ENCODE measurements around the gene PLEKHA7. TPM values are rescaled to one million over a fixed set of nuclear protein-coding genes. Genes with fewer than 3 reads are reported as not detected.

The PLEKHA7 gene
- total and polyA plus RNA-seq, 2 of the 4 experiments (the other 2 are of a cell fraction), result 0.12 TPM; not detected in 1

DNA sequence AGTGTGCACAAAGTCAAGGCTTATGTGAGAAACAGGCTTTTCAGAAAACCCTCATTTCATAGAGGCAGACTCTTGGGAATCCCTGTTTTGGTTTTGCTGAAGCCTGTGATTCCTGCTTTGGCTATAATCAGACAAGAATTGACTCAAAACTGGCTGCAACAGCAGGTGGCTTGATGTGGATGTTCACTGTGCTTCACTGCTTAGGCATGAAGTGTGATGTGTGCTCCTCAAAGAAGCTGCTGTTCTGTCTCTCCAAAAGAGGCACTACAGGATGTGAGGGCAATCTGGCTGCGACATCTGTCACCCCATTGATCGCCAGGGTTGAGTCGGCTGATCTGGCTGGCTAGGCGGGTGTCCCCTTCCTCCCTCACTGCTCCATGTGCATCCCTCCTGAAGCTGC, 172.2 kb downstream of the PLEKHA7 start:
- Histone ChIP-seq H4K91ac (ENCODE audit: insufficient read depth, low read depth, low read length) (no peak overlapping the region), H3K4me1 (ENCODE audit: control insufficient read depth, insufficient read depth, low read length) (no peaks in the 10 kb centered on the region), H4K5ac (ENCODE audit: low read depth, low read length) (no peak overlapping the region), H3K36me3 (ENCODE audit: control insufficient read depth, insufficient read depth, low read length) (no peaks in the 10 kb centered on the region), H3K4ac (ENCODE audit: low read depth, low read length) (no peak overlapping the region), H4K8ac (ENCODE audit: low read depth in 2 of 2, low read length in 2 of 2) (no peak overlapping the region), H2BK120ac (ENCODE audit: low read depth, low read length) (no peak overlapping the region), H2BK5ac (ENCODE audit: low read depth, low read length, poor library complexity, severe bottlenecking) (no peak overlapping the region), H4K20me1 (ENCODE audit: insufficient read depth, low read length) (no peaks in the 10 kb centered on the region), H3K18ac (ENCODE audit: low read depth, low read length) (no peak overlapping the region), H3K9ac (ENCODE audit: low read depth, low read length) (no peak overlapping the region), H2AFZ (replicated peaks; ENCODE audit: low read length, poor library complexity) (no peak overlapping the region), H2AK5ac (ENCODE audit: low read depth, low read length) (no peak overlapping the region), H2AK9ac (replicated peaks; ENCODE audit: low read depth, low read length, poor library complexity) (no peak overlapping the region), H3K56ac (ENCODE audit: extremely low read depth, insufficient read depth, low read length) (no peak overlapping the region), H2BK20ac (ENCODE audit: low read depth, low read length) (no peak overlapping the region), H3K9me3 (ENCODE audit: control insufficient read depth, insufficient read depth, low read length) (no peaks in the 10 kb centered on the region), H3K27ac (ENCODE audit: insufficient read depth, low read length) (no peak overlapping the region), H3K9me1 (ENCODE audit: insufficient read depth, low read length) (no peaks in the 10 kb centered on the region), H3K79me1 (ENCODE audit: low read depth in 1 of 2, low read length in 2 of 2) (no peaks in the 10 kb centered on the region), H3K23ac (ENCODE audit: low read depth, low read length) (no peak overlapping the region), H3K27me3 (ENCODE audit: control insufficient read depth, insufficient read depth, low read length) (peaks cover 4% of the 10 kb centered on the region; the same call in 1 of the 2 replicates), H2BK15ac (ENCODE audit: low read depth, low read length) (no peak overlapping the region), H3K14ac (replicated peaks; ENCODE audit: low read depth, low read length) (no peak overlapping the region), H3K4me2 (ENCODE audit: low read depth, low read length) (no peak overlapping the region), H3K4me3 (ENCODE audit: insufficient read depth, low read depth, low read length) (no peak overlapping the region)
- TF ChIP-seq CHD1 (IDR thresholded peaks at IDR 0.05; ENCODE audit: low read depth, low read length) (no peak), RCOR1 (IDR thresholded peaks at IDR 0.05; ENCODE audit: insufficient replicate concordance, low read length) (no peak), MAFK (IDR thresholded peaks at IDR 0.05; ENCODE audit: low read depth, low read length) (no peak), MXI1 (IDR thresholded peaks at IDR 0.05; ENCODE audit: borderline replicate concordance, low read depth, low read length) (no peak), BHLHE40 (IDR thresholded peaks at IDR 0.05; ENCODE audit: low read depth, low read length) (no peak), NFE2L2 (IDR thresholded peaks at IDR 0.05; ENCODE audit: low read depth, low read length) (no peak), CEBPB (IDR thresholded peaks at IDR 0.05; ENCODE audit: low read depth, low read length) (no peak), FOS (IDR thresholded peaks at IDR 0.05; ENCODE audit: low read depth, low read length) (no peak), MAZ (IDR thresholded peaks at IDR 0.05; ENCODE audit: borderline replicate concordance, low read depth, low read length) (no peak), RAD21 (IDR thresholded peaks at IDR 0.05; ENCODE audit: low read length) (no peak), RFX5 (IDR thresholded peaks at IDR 0.05; ENCODE audit: low read depth, low read length) (no peak), POLR2A (IDR thresholded peaks at IDR 0.05; ENCODE audit: low read depth, low read length) (no peak), SMC3 (IDR thresholded peaks at IDR 0.05; ENCODE audit: low read depth, low read length) (no peak)
- TF ChIP-seq, protein P1, sequence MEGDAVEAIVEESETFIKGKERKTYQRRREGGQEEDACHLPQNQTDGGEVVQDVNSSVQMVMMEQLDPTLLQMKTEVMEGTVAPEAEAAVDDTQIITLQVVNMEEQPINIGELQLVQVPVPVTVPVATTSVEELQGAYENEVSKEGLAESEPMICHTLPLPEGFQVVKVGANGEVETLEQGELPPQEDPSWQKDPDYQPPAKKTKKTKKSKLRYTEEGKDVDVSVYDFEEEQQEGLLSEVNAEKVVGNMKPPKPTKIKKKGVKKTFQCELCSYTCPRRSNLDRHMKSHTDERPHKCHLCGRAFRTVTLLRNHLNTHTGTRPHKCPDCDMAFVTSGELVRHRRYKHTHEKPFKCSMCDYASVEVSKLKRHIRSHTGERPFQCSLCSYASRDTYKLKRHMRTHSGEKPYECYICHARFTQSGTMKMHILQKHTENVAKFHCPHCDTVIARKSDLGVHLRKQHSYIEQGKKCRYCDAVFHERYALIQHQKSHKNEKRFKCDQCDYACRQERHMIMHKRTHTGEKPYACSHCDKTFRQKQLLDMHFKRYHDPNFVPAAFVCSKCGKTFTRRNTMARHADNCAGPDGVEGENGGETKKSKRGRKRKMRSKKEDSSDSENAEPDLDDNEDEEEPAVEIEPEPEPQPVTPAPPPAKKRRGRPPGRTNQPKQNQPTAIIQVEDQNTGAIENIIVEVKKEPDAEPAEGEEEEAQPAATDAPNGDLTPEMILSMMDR (conservative IDR thresholded peaks at IDR 0.05; ENCODE audit: low read depth, low read length), result no peak
- TF ChIP-seq, protein P2, sequence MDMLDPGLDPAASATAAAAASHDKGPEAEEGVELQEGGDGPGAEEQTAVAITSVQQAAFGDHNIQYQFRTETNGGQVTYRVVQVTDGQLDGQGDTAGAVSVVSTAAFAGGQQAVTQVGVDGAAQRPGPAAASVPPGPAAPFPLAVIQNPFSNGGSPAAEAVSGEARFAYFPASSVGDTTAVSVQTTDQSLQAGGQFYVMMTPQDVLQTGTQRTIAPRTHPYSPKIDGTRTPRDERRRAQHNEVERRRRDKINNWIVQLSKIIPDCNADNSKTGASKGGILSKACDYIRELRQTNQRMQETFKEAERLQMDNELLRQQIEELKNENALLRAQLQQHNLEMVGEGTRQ (IDR thresholded peaks at IDR 0.05; ENCODE audit: low read depth, low read length), result no peak
- TF ChIP-seq, protein P3, sequence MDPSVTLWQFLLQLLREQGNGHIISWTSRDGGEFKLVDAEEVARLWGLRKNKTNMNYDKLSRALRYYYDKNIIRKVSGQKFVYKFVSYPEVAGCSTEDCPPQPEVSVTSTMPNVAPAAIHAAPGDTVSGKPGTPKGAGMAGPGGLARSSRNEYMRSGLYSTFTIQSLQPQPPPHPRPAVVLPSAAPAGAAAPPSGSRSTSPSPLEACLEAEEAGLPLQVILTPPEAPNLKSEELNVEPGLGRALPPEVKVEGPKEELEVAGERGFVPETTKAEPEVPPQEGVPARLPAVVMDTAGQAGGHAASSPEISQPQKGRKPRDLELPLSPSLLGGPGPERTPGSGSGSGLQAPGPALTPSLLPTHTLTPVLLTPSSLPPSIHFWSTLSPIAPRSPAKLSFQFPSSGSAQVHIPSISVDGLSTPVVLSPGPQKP (IDR thresholded peaks at IDR 0.05; ENCODE audit: borderline replicate concordance, low read depth, low read length), result no peak
- ChIA-PET CTCF (interaction anchor here (0.5 kb wide), 1 partner anchor 90 kb away, joined by 3 read pairs; no protein-coding TSS in a partner anchor), POLR2A (ENCODE audit: unreplicated experiment) (no interaction called here)
- intact Hi-C loops (cut with micrococcal nuclease), result no loop called here
- BruUV-seq (replicated peaks), result no TSS peak
- 59% methylated on average over 4 of the region's 4 CpGs; no CpG with 5 or more reads in 1 of the 2 experiments for WGBS, 2 experiments (ENCODE audit: extremely low coverage in 2 of 2, insufficient read length in 1 of 2)
- dilution Hi-C loops (cut with HindIII; ENCODE audit: low sequenced_read_pairs, unreplicated experiment), result no loop called here
- in situ Hi-C loops (cut with MboI; ENCODE audit: low sequenced_read_pairs), result no loop called here
- no peak for ATAC-seq (ENCODE audit: low read depth)
- no peak for DNase-seq
